HG03469 (cell line): ENCODE results near the gene SLIT1.

Experiments
- ATAC-seq: cut with Tn5 transposase; IDR thresholded peaks from one replicate; pipeline ENCODE4 v1.9.1; 2021; ENCODE audit warnings: mild to moderate bottlenecking, moderate library complexity, moderate number of reproducible peaks; ENCODE audit not compliant: unreplicated experiment

The SLIT1 gene

GRCh38 chr10:97203220-97203619 lies 17.5 kb upstream of the SLIT1 start:
- no peak for ATAC-seq

GRCh38 chr10:97200616-97201015 lies 14.9 kb upstream of the SLIT1 start:
- no peak for ATAC-seq

GRCh38 chr10:97199152-97199551 lies 13.4 kb upstream of the SLIT1 start:
- ATAC-seq = no peak

- ATAC-seq = no peak
Measured at GRCh38 chr10:97197030-97197500, 11.3 kb upstream of the SLIT1 start.

- no peak for ATAC-seq
Measured at GRCh38 chr10:97196223-97197029, 10.7 kb upstream of the SLIT1 start.

GRCh38 chr10:97195706-97196222 lies 10.0 kb upstream of the SLIT1 start:
- ATAC-seq = no peak

GRCh38 chr10:97192952-97193435 lies 7.2 kb upstream of the SLIT1 start:
- no peak for ATAC-seq

GRCh38 chr10:97190450-97190849 lies 4.7 kb upstream of the SLIT1 start:
- ATAC-seq = no peak

- no peak for ATAC-seq
Measured at GRCh38 chr10:97188261-97188711, 2.5 kb upstream of the SLIT1 start.

- no peak for ATAC-seq
Measured at GRCh38 chr10:97186911-97187310, 1.2 kb upstream of the SLIT1 start.

- no peak for ATAC-seq
Measured at GRCh38 chr10:97184971-97185325, 811 bp downstream of the SLIT1 start.

- no peak for ATAC-seq
Measured at GRCh38 chr10:97183314-97183713, 2.4 kb downstream of the SLIT1 start.

GRCh38 chr10:97182288-97182990 lies 3.3 kb downstream of the SLIT1 start:
- ATAC-seq = no peak

GRCh38 chr10:97180986-97181385 lies 4.8 kb downstream of the SLIT1 start:
- ATAC-seq = no peak

GRCh38 chr10:97180363-97180755 lies 5.4 kb downstream of the SLIT1 start:
- ATAC-seq = no peak

- ATAC-seq = no peak
Measured at GRCh38 chr10:97179731-97180362, 5.9 kb downstream of the SLIT1 start.

- ATAC-seq = no peak
Measured at GRCh38 chr10:97179311-97179710, 6.4 kb downstream of the SLIT1 start.

- ATAC-seq = no peak
Measured at GRCh38 chr10:97178074-97178473, 7.7 kb downstream of the SLIT1 start.

- ATAC-seq = no peak
Measured at GRCh38 chr10:97176226-97176625, 9.5 kb downstream of the SLIT1 start.

GRCh38 chr10:97175586-97175985 lies 10.2 kb downstream of the SLIT1 start:
- no peak for ATAC-seq

- ATAC-seq = no peak
Measured at GRCh38 chr10:97174941-97175340, 10.8 kb downstream of the SLIT1 start.
